ENCODE data around the gene CARD10. TPM values are rescaled to one million over a fixed set of nuclear protein-coding genes. Genes with fewer than 3 reads are reported as not detected.
A peak's percentile ranks its signal among the peaks of the same experiment; 100 is the strongest.

CARD10 gene
- total and polyA plus RNA-seq, 2 of the 13 experiments (the other 11 are each of a cell fraction or from before 2014, with no cell fraction given), result 35.2 to 55.8 TPM

GRCh38 chr22:37560608-37561211 is 41.5 kb upstream of the CARD10 start (continued):
- TF ChIP-seq ZZZ3 (CRISPR knock-in tag; IDR thresholded peaks at IDR 0.05; ENCODE audit: borderline replicate concordance) (no peak), E2F5 (CRISPR knock-in tag; conservative IDR thresholded peaks at IDR 0.05) (no peak), KAT8 (CRISPR knock-in tag; IDR thresholded peaks at IDR 0.05) (no peak), ATF7 (IDR thresholded peaks at IDR 0.05) (peak; percentile 23), ATF7 (CRISPR knock-in tag; IDR thresholded peaks at IDR 0.05) (no peak), SSRP1 (CRISPR knock-in tag; IDR thresholded peaks at IDR 0.05) (no peak), SKIL (CRISPR knock-in tag; IDR thresholded peaks at IDR 0.05; ENCODE audit: borderline replicate concordance) (peak; percentile 52; the same call in 1 of the 2 replicates), RBFOX2 (IDR thresholded peaks at IDR 0.05; ENCODE audit: low read depth, low read length) (peak; percentile 74), ZNF281 (CRISPR knock-in tag; IDR thresholded peaks at IDR 0.05; ENCODE audit: borderline replicate concordance) (peak; percentile 79), NR2C2 (CRISPR knock-in tag; IDR thresholded peaks at IDR 0.05; ENCODE audit: borderline replicate concordance) (no peak), POLR2AphosphoS5 (IDR thresholded peaks at IDR 0.05; ENCODE audit: low read depth, low read length) (peak; percentile 0; the same call in 1 of the 2 replicates), HMGXB4 (CRISPR knock-in tag; IDR thresholded peaks at IDR 0.05; ENCODE audit: borderline replicate concordance in 1 of 2, low read depth in 1 of 2) (no peak), ARNT2 (CRISPR knock-in tag; IDR thresholded peaks at IDR 0.05; ENCODE audit: low read depth) (0 out of 2 replicates have a peak, but pooled peaks have one; percentile 11)

Measured in HepG2 (cell line).